Measurements from ENCODE around the gene SKA3. TPM values are rescaled to one million over a fixed set of nuclear protein-coding genes. Genes with fewer than 3 reads are reported as not detected.
"Not testable (repeated sequence)": the region's sequence is repeated elsewhere in the genome, so short reads cannot be mapped to it uniquely, and the experiment has no call there.

The SKA3 gene
- total RNA-seq, 2 experiments from 2014 or later = 33.2 to 34.7 TPM

GRCh38 chr13:21201456-21202190 lies 25.3 kb upstream of the SKA3 start:
- H3K4me3 Mint-ChIP-seq; CTCF ChIA-PET; POLR2A ChIA-PET; H3K27ac Mint-ChIP-seq; H3K4me1 Mint-ChIP-seq; DNase-seq; H3K36me3 Mint-ChIP-seq (ENCODE audit: low read depth): not testable (repeated sequence)
- peaks cover 13% of the 10 kb centered on the region for H3K9me3 Mint-ChIP-seq
- H3K27me3 Mint-ChIP-seq = peaks cover 14% of the 10 kb centered on the region

GRCh38 chr13:21198391-21198790 lies 22.0 kb upstream of the SKA3 start:
- H3K36me3 Mint-ChIP-seq (ENCODE audit: low read depth); H3K27ac Mint-ChIP-seq; H3K4me1 Mint-ChIP-seq; H3K4me3 Mint-ChIP-seq; POLR2A ChIA-PET; DNase-seq; CTCF ChIA-PET: not testable (repeated sequence)
- H3K27me3 Mint-ChIP-seq = peaks cover 21% of the 10 kb centered on the region
- H3K9me3 Mint-ChIP-seq = peaks cover 10% of the 10 kb centered on the region

- POLR2A ChIA-PET; CTCF ChIA-PET; H3K4me1 Mint-ChIP-seq; H3K4me3 Mint-ChIP-seq; H3K27ac Mint-ChIP-seq; H3K36me3 Mint-ChIP-seq (ENCODE audit: low read depth); DNase-seq: not testable (repeated sequence)
- peaks cover 10% of the 10 kb centered on the region for H3K9me3 Mint-ChIP-seq
- H3K27me3 Mint-ChIP-seq = peaks cover 18% of the 10 kb centered on the region
Measured at GRCh38 chr13:21197606-21198225, 21.4 kb upstream of the SKA3 start.

GRCh38 chr13:21194756-21195155 lies 18.4 kb upstream of the SKA3 start:
- H3K27me3 Mint-ChIP-seq = peaks cover 19% of the 10 kb centered on the region
- DNase-seq; H3K4me1 Mint-ChIP-seq; H3K9me3 Mint-ChIP-seq; H3K36me3 Mint-ChIP-seq (ENCODE audit: low read depth); H3K27ac Mint-ChIP-seq; CTCF ChIA-PET; H3K4me3 Mint-ChIP-seq: not testable (repeated sequence)
- POLR2A ChIA-PET = interaction anchor here (0.6 kb wide), 1 partner anchor 10 kb away, joined by 3 read pairs; no protein-coding TSS in a partner anchor

GRCh38 chr13:21186410-21186809 lies 10.1 kb upstream of the SKA3 start:
- CTCF ChIA-PET, H3K4me3 Mint-ChIP-seq: not testable (repeated sequence)

GRCh38 chr13:21181671-21182070 lies 5.3 kb upstream of the SKA3 start:
- no peak for DNase-seq
- Mint-ChIP-seq H3K27ac (no peak overlapping the region), H3K36me3 (ENCODE audit: low read depth) (peaks cover 12% of the 10 kb centered on the region), H3K4me3 (no peak overlapping the region), H3K4me1 (peaks cover 17% of the 10 kb centered on the region), H3K9me3 (no peaks in the 10 kb centered on the region), H3K27me3 (no peaks in the 10 kb centered on the region)
- CTCF ChIA-PET = interaction anchor here (1.4 kb wide), 1 partner anchor 117 kb away, joined by 3 read pairs; no protein-coding TSS in a partner anchor
- POLR2A ChIA-PET = no interaction called here

More at GRCh38 chr13:21186410-21186809, 10.1 kb upstream of the SKA3 start:
- H3K9me3 Mint-ChIP-seq; H3K4me1 Mint-ChIP-seq; POLR2A ChIA-PET; H3K27ac Mint-ChIP-seq; H3K27me3 Mint-ChIP-seq; DNase-seq; H3K36me3 Mint-ChIP-seq (ENCODE audit: low read depth): not testable (repeated sequence)

GRCh38 chr13:21176982-21177284 lies 581 bp upstream of the SKA3 start:
- POLR2A ChIA-PET = interaction anchor here (0.8 to 3.1 kb wide), 33 partner anchors 8 to 1314 kb away, joined by 3 to 36 read pairs (median 4); partner anchors contain the start of genes EEF1AKMT1, LATS2, MICU2 and XPO4
- H3K4me1 Mint-ChIP-seq = peaks cover 44% of the 10 kb centered on the region
- H3K9me3 Mint-ChIP-seq = no peaks in the 10 kb centered on the region
- no peak for DNase-seq
- peaks cover 27% of the 10 kb centered on the region for H3K36me3 Mint-ChIP-seq (ENCODE audit: low read depth)
- CTCF ChIA-PET = interaction anchor here (0.7 to 3.3 kb wide), 11 partner anchors 9 to 300 kb away, joined by 3 to 26 read pairs (median 7); no protein-coding TSS in a partner anchor
- no peaks in the 10 kb centered on the region for H3K27me3 Mint-ChIP-seq
- H3K27ac Mint-ChIP-seq = peak overlapping the region; percentile 93
- peak overlapping the region; percentile 99 for H3K4me3 Mint-ChIP-seq

- Mint-ChIP-seq H3K27ac (peak overlapping the region; percentile 93), H3K36me3 (ENCODE audit: low read depth) (peaks cover 38% of the 10 kb centered on the region), H3K4me3 (peak overlapping the region; percentile 99), H3K27me3 (no peaks in the 10 kb centered on the region), H3K4me1 (peaks cover 44% of the 10 kb centered on the region), H3K9me3 (no peaks in the 10 kb centered on the region)
- ChIA-PET POLR2A (interaction anchor here (0.8 to 3.1 kb wide), 33 partner anchors 9 to 1312 kb away, joined by 3 to 36 read pairs (median 4); partner anchors contain the start of genes EEF1AKMT1, LATS2, MICU2 and XPO4), CTCF (interaction anchor here (0.9 to 3.3 kb wide), 14 partner anchors 7 to 984 kb away, joined by 3 to 26 read pairs (median 6); no protein-coding TSS in a partner anchor)
- no peak for DNase-seq
Measured at GRCh38 chr13:21175656-21176214, 617 bp downstream of the SKA3 start.

GRCh38 chr13:21173767-21174166 lies 2.6 kb downstream of the SKA3 start:
- H3K9me3 Mint-ChIP-seq, H3K27ac Mint-ChIP-seq, H3K27me3 Mint-ChIP-seq, H3K4me3 Mint-ChIP-seq, CTCF ChIA-PET, POLR2A ChIA-PET, DNase-seq: not testable (repeated sequence)
- Mint-ChIP-seq H3K36me3 (ENCODE audit: low read depth) (peaks cover 47% of the 10 kb centered on the region), H3K4me1 (peaks cover 42% of the 10 kb centered on the region)

- CTCF ChIA-PET = no interaction called here
- Mint-ChIP-seq H3K9me3 (no peaks in the 10 kb centered on the region), H3K4me3 (no peak overlapping the region), H3K36me3 (ENCODE audit: low read depth) (peaks cover 45% of the 10 kb centered on the region), H3K4me1 (peaks cover 27% of the 10 kb centered on the region), H3K27ac (no peak overlapping the region), H3K27me3 (no peaks in the 10 kb centered on the region)
- POLR2A ChIA-PET = no interaction called here
- DNase-seq = no peak
Measured at GRCh38 chr13:21171420-21171819, 4.9 kb downstream of the SKA3 start.

GRCh38 chr13:21165606-21166005 lies 10.7 kb downstream of the SKA3 start:
- not testable (repeated sequence) for H3K27ac Mint-ChIP-seq
- CTCF ChIA-PET = interaction anchor here (1.4 kb wide), 1 partner anchor 11 kb away, joined by 7 read pairs; the partner anchor contains the start of genes MRPL57 and SKA3

GRCh38 chr13:21164631-21165030 lies 11.7 kb downstream of the SKA3 start:
- Mint-ChIP-seq H3K27me3 (no peaks in the 10 kb centered on the region), H3K4me1 (no peaks in the 10 kb centered on the region), H3K36me3 (ENCODE audit: low read depth) (peaks cover 35% of the 10 kb centered on the region), H3K9me3 (no peaks in the 10 kb centered on the region), H3K27ac (no peak overlapping the region), H3K4me3 (no peak overlapping the region)
- ChIA-PET CTCF (interaction anchor here (1.5 kb wide), 1 partner anchor 312 kb away, joined by 4 read pairs; no protein-coding TSS in a partner anchor), POLR2A (interaction anchor here (5.0 kb wide), 1 partner anchor 12 kb away, joined by 36 read pairs; the partner anchor contains the start of genes MRPL57 and SKA3)
- no peak for DNase-seq

More at GRCh38 chr13:21165606-21166005, 10.7 kb downstream of the SKA3 start:
- H3K4me1 Mint-ChIP-seq, DNase-seq, H3K4me3 Mint-ChIP-seq, H3K9me3 Mint-ChIP-seq, H3K27me3 Mint-ChIP-seq: not testable (repeated sequence)
- POLR2A ChIA-PET = interaction anchor here (5.0 kb wide), 1 partner anchor 11 kb away, joined by 36 read pairs; the partner anchor contains the start of genes MRPL57 and SKA3
- peaks cover 33% of the 10 kb centered on the region for H3K36me3 Mint-ChIP-seq (ENCODE audit: low read depth)
